HG03135 (cell line): ENCODE measurements around the gene ARHGEF19.

Experiments
- ATAC-seq: cut with Tn5 transposase; IDR thresholded peaks from one replicate; pipeline ENCODE4 v1.9.1; 2021; ENCODE audit warnings: mild to moderate bottlenecking, moderate library complexity; ENCODE audit not compliant: unreplicated experiment

ARHGEF19 gene

GRCh38 chr1:16183765-16184556 is 28.5 kb downstream of the ARHGEF19 start:
- ATAC-seq = no peak

GRCh38 chr1:16183179-16183578 is 29.3 kb downstream of the ARHGEF19 start:
- ATAC-seq = no peak

GRCh38 chr1:16181887-16182719 is 30.3 kb downstream of the ARHGEF19 start:
- no peak for ATAC-seq

- ATAC-seq = no peak
Observed at GRCh38 chr1:16180291-16180824, 32.1 kb downstream of the ARHGEF19 start.

DNA sequence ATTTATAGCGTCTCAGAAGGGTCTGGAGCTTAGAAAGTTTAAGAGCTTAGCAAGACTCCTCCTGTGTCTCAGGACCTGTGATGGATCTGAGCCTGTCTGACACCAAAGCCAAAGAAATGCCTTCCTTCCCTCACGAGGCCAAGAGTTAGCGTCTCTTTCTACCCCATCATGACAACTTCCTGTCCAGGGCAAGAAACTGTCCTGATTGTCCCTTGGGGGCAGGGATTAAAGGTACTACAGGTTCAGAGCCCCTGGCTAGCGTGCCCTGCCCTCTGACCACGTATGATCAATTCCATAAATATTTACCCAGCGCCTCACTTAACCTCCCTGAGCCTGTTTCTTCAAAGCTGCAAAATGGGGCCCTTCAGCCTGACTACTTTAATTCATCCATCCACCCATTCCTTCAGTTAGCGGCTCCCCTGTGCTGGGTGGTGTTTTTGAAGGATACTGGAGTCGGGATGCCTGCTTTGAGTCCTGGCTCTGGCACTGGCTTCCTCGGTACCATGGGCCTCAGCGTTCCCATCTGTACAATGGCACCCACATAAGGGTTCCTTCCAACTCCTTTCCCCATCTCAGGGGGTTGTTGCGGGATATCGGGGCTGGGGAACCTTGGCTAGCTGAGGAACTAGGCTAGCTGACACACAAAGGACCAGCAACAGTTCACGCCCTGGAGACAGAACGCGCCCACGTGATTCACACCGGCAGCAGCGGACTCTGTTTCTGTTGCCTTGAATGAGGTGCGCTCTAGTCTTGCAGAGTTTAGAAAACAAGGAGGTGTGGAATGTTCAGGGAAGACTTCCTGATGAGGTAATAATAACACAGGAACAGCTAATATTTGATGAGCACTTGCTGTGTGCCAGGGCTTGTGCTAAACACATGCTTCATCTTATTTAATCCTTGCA is 33.6 kb downstream of the ARHGEF19 start:
- no peak for ATAC-seq

GRCh38 chr1:16177306-16177705 is 35.1 kb downstream of the ARHGEF19 start:
- no peak for ATAC-seq

GRCh38 chr1:16176653-16177052 is 35.8 kb downstream of the ARHGEF19 start:
- ATAC-seq = no peak

DNA sequence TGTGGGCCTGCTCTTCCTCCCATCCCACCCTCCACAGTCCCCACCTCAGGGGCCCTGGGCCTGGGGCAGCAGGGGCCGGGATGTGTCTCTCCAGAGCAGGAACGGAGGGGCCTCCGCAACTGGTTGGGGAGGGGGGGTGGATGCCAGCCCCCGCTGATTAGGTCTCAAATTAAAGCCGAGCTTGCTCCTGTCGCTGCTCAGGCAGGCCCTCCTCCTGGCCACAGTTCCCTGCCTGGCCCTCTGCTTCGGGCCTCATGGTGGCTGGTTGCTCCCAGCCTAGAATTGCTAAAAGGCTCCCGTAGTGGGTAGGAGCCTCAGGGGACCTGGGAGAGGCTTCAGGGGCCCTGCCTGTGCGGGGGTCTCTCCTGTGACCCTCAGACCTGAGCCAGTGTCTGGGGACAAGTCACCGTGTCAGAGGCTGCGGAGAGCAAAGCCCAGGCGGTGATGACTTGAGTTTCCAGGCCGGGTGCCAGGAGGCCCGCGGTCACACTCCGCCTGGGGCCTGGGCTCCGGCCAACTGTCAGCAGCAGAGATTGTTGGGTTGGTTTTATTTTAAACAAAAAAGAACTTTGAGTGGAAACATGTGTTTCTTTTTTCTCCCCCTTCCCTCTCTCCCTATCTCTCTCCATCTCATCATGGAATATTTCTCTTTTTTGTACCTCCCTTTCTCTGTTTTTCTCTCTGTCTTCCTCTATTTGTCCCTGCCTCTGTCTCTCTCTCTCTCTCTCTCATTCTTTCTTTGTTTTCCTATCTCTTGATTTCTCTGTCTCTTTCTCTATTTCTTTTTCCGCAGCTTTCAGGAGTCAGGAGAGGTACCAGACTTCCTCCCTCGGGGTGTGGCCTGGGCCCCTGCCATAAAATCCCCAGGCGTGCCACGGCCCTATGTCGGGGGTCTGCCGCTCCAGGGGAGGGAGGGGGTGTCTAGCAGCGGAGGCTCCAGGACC is 36.6 kb downstream of the ARHGEF19 start:
- ATAC-seq = no peak

- no peak for ATAC-seq
Observed at GRCh38 chr1:16174886-16175598, 37.4 kb downstream of the ARHGEF19 start.

DNA sequence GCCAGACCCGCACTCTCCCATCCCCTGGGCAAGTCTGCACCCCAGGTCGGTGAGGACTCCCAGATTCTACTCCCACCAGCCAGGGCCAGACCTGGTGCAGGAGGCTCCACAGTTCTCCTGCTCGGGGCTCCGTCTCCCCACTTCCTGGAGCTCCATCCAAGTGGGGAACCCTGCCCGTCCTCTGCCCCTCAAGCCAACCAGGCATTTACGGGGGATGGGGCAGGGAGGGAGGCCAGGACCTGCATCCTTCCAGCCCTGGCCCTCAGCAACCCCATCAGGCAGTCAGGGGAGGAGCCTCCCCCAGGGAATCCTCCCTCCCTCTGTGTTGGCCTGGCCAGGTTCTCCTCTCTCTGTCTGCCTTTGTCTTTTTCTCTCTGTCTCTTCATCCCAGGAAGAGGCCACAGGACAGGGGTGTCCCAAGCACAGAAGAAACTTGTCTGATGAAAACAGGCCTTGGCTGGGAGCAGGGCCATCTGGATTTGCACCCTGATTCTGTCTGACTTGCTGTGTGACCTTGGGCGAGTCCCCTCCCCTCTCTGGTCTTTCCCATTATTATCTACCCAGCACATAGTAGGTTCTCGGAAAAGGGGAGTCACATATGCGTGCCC is 38.1 kb downstream of the ARHGEF19 start:
- no peak for ATAC-seq

DNA sequence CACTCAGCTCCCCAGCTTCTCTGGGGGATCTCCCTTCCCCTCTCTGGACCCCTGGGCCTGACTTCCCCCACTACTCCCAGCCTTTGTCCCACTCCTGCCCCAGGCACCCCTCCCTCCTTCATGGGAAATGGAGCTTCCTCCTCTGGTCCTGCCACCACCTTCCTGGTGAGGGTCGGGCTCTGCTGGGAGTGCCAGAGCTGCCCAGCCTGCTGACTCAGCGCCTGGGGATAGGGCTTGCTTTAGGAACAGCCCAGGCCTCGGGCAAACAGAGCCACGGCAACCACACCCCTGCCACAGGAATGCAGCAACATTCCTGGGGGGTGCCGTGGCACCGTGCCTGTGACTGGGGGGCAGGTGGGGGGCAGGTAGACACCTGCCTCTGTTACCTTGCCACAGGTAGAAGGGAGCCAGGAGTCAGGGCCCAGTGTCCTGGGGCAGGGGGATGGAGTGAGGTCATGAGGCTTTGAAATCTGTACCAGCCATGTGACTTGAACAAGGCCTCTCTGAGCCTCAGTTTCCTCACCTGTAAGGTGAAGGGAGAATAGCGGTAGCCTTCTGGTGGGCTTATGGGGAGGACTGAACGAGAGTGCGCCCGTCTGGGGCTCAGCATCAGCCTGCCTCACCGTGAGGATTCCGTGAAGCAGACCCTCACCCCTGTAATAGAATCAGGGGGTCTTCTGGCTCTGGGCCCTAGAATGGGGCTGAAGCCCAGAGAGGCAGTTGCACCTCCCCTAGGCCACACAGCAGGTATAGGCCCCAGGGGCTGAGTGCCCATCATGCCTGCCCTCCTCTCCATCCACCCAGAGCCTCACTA is 38.8 kb downstream of the ARHGEF19 start:
- no peak for ATAC-seq

- no peak for ATAC-seq
Observed at GRCh38 chr1:16172964-16173446, 39.4 kb downstream of the ARHGEF19 start.

DNA sequence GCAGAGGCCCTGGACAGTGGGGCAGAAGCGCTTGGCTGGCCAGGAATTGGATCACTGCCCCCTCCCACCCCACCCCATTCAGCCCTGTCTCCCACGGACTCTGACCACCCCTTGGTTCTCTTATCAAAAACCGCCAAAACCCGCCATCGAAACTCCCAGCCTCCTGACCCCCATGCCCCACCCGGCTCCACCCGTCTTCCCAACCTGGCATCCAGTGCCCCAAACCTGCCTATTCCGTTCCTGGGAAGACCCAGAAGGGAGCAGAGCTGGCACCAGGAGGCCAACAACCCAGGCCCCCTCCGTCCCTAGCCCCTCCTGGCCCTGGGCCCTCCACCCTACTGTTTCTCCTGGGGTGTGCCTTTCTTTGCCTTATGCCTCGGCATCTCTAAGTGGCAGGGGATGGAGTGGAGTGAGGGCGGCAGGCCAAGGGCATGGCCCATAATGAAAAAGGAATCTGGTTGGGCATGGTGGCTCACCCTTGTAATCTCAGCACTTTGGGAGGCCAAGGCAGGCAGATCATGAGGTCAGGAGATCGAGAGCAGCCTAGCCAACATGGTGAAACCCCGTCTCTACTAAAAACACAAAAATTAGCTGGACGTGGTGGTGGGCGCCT is 40.1 kb downstream of the ARHGEF19 start:
- no peak for ATAC-seq

DNA sequence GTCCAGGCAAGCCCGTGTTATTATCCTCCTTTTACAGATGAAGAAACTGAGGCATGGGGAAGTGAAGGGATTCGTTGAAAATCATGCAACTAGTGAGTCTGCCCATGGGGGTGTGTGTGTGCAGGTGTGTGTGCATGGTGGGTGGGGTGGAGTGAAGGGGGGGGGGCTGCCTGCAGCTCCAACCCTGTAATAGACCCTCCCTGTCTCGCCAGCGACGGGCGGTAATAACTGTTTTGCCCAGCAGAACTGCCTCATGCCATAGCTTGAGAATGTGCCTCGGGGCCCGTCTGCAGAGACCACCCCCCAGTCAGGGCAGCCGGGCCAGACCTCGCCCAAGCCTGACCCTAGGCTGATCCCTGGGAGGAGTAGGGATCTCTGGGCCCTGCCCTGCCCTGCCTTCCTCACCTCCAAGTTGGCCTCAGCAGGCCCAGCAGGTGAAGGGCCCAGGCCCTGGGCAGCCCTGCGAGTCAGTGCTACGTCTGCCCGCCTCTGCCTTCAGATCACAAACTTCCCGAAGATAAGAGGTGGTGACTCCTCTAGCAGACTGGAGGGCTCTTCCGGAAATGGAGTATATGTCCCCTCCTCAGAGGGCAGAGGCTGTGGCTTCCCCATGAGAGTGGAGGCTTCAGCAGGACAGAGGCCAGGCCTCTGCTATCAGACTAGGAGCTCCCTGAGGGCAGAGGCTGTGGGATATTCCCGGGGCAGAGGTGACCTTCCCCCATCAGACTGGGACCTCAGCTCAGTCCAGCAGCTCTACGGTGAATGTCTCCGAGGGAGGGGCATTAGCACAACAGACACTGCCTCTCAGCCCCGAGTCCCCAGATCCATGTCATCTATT is 40.9 kb downstream of the ARHGEF19 start:
- ATAC-seq = no peak

- ATAC-seq = no peak
Observed at GRCh38 chr1:16170283-16170673, 42.2 kb downstream of the ARHGEF19 start.

- ATAC-seq = no peak
Observed at GRCh38 chr1:16168622-16169360, 43.7 kb downstream of the ARHGEF19 start.
